Measurements from ENCODE around the gene POU2F1. TPM values are rescaled to one million over a fixed set of nuclear protein-coding genes. Genes with fewer than 3 reads are reported as not detected.

POU2F1 gene
- total and polyA plus RNA-seq, 2 donors (not counting 1 experiment from before 2014, with no cell fraction given) = 5.2 to 48.8 TPM

DNA sequence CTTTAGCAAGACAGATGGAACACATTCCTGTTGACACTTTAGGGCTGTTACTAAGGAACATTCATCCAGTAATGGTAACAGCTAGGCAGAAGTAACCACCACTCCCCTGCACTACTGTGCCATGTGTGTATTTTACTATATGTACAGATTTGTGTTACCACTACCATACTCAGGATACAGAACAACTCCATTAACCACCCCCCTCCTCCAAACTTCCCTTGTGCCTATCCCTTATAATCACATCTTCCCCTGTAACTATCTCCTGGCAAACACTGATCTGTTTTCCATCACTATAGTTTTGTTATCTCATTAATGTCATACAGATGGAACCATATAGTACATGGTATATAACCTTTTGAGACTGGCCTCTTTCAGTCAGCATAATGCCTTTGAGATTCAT, 3.9 kb upstream of the POU2F1 start:
- Mint-ChIP-seq H3K9me3 (ENCODE audit: insufficient read depth) (no peaks in the 10 kb centered on the region), H3K4me1 (peaks cover 12% of the 10 kb centered on the region), H3K27me3 (no peaks in the 10 kb centered on the region), H3K27ac (no peak overlapping the region), H3K4me3 (no peak overlapping the region)
- H3K36me3 ChIP-seq (replicated peaks in 1 of 2; ENCODE audit: control extremely low read depth in 1 of 2, control insufficient read depth in 1 of 2, extremely low read depth in 1 of 2, insufficient read depth in 2 of 2, low read length in 1 of 2) = no peaks in the 10 kb centered on the region
- no peak for ATAC-seq (ENCODE audit: low read depth)
- H3K79me2 ChIP-seq (ENCODE audit: control insufficient read depth, insufficient read depth, low read length) = no peaks in the 10 kb centered on the region
- H3K4me3 ChIP-seq (ENCODE audit: control extremely low read depth in 1 of 5, extremely low read depth in 1 of 5, insufficient read depth in 1 of 5, low read depth in 2 of 5, low read length in 4 of 5) = no peak overlapping the region
- no peak overlapping the region for H2AFZ ChIP-seq (ENCODE audit: insufficient read depth, low read depth, low read length, poor library complexity, severe bottlenecking)
- CTCF ChIA-PET = interaction anchor here (0.6 kb wide), 1 partner anchor 76 kb away, joined by 3 read pairs; no protein-coding TSS in a partner anchor
- POLR2A ChIA-PET = no interaction called here
- no peaks in the 10 kb centered on the region for H4K20me1 ChIP-seq (ENCODE audit: control insufficient read depth, insufficient read depth, low read length, poor library complexity, severe bottlenecking)
- H3K27ac ChIP-seq (ENCODE audit: low read length in 2 of 2) = no peak overlapping the region
- peaks cover 4 to 6% of the 10 kb centered on the region in 2 donors for H3K4me1 ChIP-seq (ENCODE audit: control insufficient read depth in 2 of 2, insufficient read depth in 2 of 2, low read length in 2 of 2)
- no peak overlapping the region for H3K4me2 ChIP-seq (replicated peaks; ENCODE audit: low read depth, low read length, poor library complexity, severe bottlenecking)
- H3K9ac ChIP-seq (ENCODE audit: low read length) = no peak overlapping the region
- DNase-seq = no peak
- peaks cover 2 to 5% (median 5%) of the 10 kb centered on the region in 3 donors for H3K9me3 ChIP-seq (ENCODE audit: control extremely low read depth in 1 of 3, control insufficient read depth in 2 of 3, insufficient read depth in 1 of 3, low read length in 2 of 3)
- H3K27me3 ChIP-seq (replicated peaks in 1 of 4; ENCODE audit: control extremely low read depth in 1 of 4, control insufficient read depth in 3 of 4, insufficient read depth in 4 of 4, low read length in 3 of 4) = no peaks in the 10 kb centered on the region
- TF ChIP-seq EZH2 (IDR thresholded peaks at IDR 0.05; ENCODE audit: borderline replicate concordance, insufficient read depth, low read depth, low read length, poor library complexity, severe bottlenecking) = no peak
- TF ChIP-seq, protein P1, sequence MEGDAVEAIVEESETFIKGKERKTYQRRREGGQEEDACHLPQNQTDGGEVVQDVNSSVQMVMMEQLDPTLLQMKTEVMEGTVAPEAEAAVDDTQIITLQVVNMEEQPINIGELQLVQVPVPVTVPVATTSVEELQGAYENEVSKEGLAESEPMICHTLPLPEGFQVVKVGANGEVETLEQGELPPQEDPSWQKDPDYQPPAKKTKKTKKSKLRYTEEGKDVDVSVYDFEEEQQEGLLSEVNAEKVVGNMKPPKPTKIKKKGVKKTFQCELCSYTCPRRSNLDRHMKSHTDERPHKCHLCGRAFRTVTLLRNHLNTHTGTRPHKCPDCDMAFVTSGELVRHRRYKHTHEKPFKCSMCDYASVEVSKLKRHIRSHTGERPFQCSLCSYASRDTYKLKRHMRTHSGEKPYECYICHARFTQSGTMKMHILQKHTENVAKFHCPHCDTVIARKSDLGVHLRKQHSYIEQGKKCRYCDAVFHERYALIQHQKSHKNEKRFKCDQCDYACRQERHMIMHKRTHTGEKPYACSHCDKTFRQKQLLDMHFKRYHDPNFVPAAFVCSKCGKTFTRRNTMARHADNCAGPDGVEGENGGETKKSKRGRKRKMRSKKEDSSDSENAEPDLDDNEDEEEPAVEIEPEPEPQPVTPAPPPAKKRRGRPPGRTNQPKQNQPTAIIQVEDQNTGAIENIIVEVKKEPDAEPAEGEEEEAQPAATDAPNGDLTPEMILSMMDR (IDR thresholded peaks at IDR 0.05) = no peak
- intact Hi-C loops (cut with micrococcal nuclease) = no loop called here

DNA sequence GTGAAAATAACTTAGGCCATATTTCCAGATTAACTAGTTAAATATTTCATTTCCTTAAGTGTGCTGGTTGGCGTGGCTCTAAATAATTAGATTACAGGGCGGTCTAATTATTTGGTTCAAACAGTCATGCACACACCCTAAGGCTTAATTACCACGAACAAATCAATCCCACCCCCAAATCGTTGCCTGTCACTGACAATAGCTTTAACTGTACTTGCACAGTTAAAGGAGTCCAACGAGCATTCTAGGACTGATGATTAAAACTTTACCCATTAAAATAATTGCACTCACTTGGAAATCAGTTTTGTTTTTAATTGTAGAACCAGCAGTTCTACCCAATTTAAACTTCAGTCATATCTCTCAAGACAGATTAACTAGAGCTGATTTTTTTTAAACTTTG, 1.5 kb upstream of the POU2F1 start:
- Histone ChIP-seq H2AFZ (ENCODE audit: insufficient read depth, low read depth, low read length, poor library complexity, severe bottlenecking) (peak overlapping the region; percentile 83), H3K4me3 (ENCODE audit: control extremely low read depth in 1 of 5, extremely low read depth in 1 of 5, insufficient read depth in 1 of 5, low read depth in 2 of 5, low read length in 4 of 5) (peak overlapping the region in 4 of 5 experiments; percentile 71 to 99 (median 92)), H3K27me3 (replicated peaks in 1 of 4; ENCODE audit: control extremely low read depth in 1 of 4, control insufficient read depth in 3 of 4, insufficient read depth in 4 of 4, low read length in 3 of 4) (no peaks in the 10 kb centered on the region), H3K36me3 (replicated peaks in 1 of 2; ENCODE audit: control extremely low read depth in 1 of 2, control insufficient read depth in 1 of 2, extremely low read depth in 1 of 2, insufficient read depth in 2 of 2, low read length in 1 of 2) (no peaks in the 10 kb centered on the region), H3K27ac (ENCODE audit: low read length in 2 of 2) (no peak overlapping the region), H3K9ac (ENCODE audit: low read length) (peak overlapping the region; percentile 83), H3K4me2 (replicated peaks; ENCODE audit: low read depth, low read length, poor library complexity, severe bottlenecking) (peak overlapping the region; percentile 84), H3K4me1 (ENCODE audit: control insufficient read depth in 2 of 2, insufficient read depth in 2 of 2, low read length in 2 of 2) (peaks cover 23 to 26% of the 10 kb centered on the region in 2 donors), H3K9me3 (ENCODE audit: control extremely low read depth in 1 of 3, control insufficient read depth in 2 of 3, insufficient read depth in 1 of 3, low read length in 2 of 3) (peaks cover 2 to 5% (median 5%) of the 10 kb centered on the region in 3 donors), H4K20me1 (ENCODE audit: control insufficient read depth, insufficient read depth, low read length, poor library complexity, severe bottlenecking) (no peaks in the 10 kb centered on the region), H3K79me2 (ENCODE audit: control insufficient read depth, insufficient read depth, low read length) (peaks cover 19% of the 10 kb centered on the region)
- intact Hi-C loops (cut with micrococcal nuclease) = no loop called here
- ATAC-seq (ENCODE audit: low read depth) (no peak), DNase-seq (no peak)
- Mint-ChIP-seq H3K4me1 (peaks cover 32% of the 10 kb centered on the region), H3K9me3 (ENCODE audit: insufficient read depth) (no peaks in the 10 kb centered on the region), H3K4me3 (peak overlapping the region; percentile 93), H3K27me3 (no peaks in the 10 kb centered on the region), H3K27ac (no peak overlapping the region)
- no peak for TF ChIP-seq EZH2 (IDR thresholded peaks at IDR 0.05; ENCODE audit: borderline replicate concordance, insufficient read depth, low read depth, low read length, poor library complexity, severe bottlenecking)
- TF ChIP-seq, protein P1 (IDR thresholded peaks at IDR 0.05) = no peak
- ChIA-PET POLR2A (no interaction called here), CTCF (interaction anchor here (0.9 to 2.8 kb wide), 15 partner anchors 13 to 315 kb away, joined by 3 to 15 read pairs (median 4); no protein-coding TSS in a partner anchor)
- no CpG with 5 or more reads among the region's 5 CpGs for WGBS (ENCODE audit: insufficient coverage)
